ENCODE data around the gene LRG1.

DNA sequence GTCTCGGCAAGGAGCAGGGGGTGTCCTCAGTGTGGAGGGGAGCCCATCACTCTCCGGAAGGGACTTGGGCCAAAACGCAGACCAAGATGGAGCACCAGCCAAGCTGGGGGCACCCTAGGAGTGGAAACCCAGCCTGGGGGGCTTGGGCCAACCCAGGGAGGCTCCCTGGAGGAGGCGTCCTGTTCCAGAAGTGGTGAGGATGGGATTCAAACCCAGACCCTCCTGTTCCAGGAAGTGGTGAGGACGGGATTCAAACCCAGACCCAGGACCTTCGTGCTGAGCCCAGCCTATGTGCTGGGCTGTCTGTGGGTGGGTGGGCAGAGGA, 20.7 kb downstream of the LRG1 start:
- TF ChIP-seq, protein P1, sequence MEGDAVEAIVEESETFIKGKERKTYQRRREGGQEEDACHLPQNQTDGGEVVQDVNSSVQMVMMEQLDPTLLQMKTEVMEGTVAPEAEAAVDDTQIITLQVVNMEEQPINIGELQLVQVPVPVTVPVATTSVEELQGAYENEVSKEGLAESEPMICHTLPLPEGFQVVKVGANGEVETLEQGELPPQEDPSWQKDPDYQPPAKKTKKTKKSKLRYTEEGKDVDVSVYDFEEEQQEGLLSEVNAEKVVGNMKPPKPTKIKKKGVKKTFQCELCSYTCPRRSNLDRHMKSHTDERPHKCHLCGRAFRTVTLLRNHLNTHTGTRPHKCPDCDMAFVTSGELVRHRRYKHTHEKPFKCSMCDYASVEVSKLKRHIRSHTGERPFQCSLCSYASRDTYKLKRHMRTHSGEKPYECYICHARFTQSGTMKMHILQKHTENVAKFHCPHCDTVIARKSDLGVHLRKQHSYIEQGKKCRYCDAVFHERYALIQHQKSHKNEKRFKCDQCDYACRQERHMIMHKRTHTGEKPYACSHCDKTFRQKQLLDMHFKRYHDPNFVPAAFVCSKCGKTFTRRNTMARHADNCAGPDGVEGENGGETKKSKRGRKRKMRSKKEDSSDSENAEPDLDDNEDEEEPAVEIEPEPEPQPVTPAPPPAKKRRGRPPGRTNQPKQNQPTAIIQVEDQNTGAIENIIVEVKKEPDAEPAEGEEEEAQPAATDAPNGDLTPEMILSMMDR (IDR thresholded peaks at IDR 0.05): no peak
- TF ChIP-seq ZFX (IDR thresholded peaks at IDR 0.05; ENCODE audit: borderline replicate concordance): no peak
